ENCODE measurements around the gene LRFN3.

The LRFN3 gene

GRCh38 chr19:35921012-35921411 lies 15.2 kb upstream of the LRFN3 start:
- TF ChIP-seq ZFP30 (CRISPR knock-in tag; IDR thresholded peaks at IDR 0.05): no peak
- no peak for TF ChIP-seq ZC3H10 (CRISPR knock-in tag; IDR thresholded peaks at IDR 0.05)
- no peak for TF ChIP-seq ZNF70 (CRISPR knock-in tag; IDR thresholded peaks at IDR 0.05)
- no peak for TF ChIP-seq RARB (CRISPR knock-in tag; IDR thresholded peaks at IDR 0.05)
- no peak for TF ChIP-seq ISL1 (CRISPR knock-in tag; IDR thresholded peaks at IDR 0.05)
- TF ChIP-seq CREB5 (CRISPR knock-in tag; IDR thresholded peaks at IDR 0.05; ENCODE audit: low read depth): no peak
- TF ChIP-seq ESRRG (CRISPR knock-in tag; IDR thresholded peaks at IDR 0.05): no peak
- no peak for TF ChIP-seq CSRNP3 (CRISPR knock-in tag; IDR thresholded peaks at IDR 0.05)
- TF ChIP-seq PPARA (CRISPR knock-in tag; IDR thresholded peaks at IDR 0.05; ENCODE audit: borderline replicate concordance): no peak
- TF ChIP-seq ZNF8 (CRISPR knock-in tag; IDR thresholded peaks at IDR 0.05): no peak
- TF ChIP-seq OSR1 (CRISPR knock-in tag; IDR thresholded peaks at IDR 0.05): no peak
- no peak for TF ChIP-seq CSDC2 (CRISPR knock-in tag; IDR thresholded peaks at IDR 0.05)
- no peak for TF ChIP-seq GLIS3 (CRISPR knock-in tag; IDR thresholded peaks at IDR 0.05)
- TF ChIP-seq TSHZ2 (CRISPR knock-in tag; IDR thresholded peaks at IDR 0.05): no peak
- no peak for TF ChIP-seq PATZ1 (CRISPR knock-in tag; IDR thresholded peaks at IDR 0.05; ENCODE audit: borderline replicate concordance)
- TF ChIP-seq BACH2 (CRISPR knock-in tag; IDR thresholded peaks at IDR 0.05; ENCODE audit: borderline replicate concordance): no peak
- TF ChIP-seq ZNF565 (CRISPR knock-in tag; conservative IDR thresholded peaks at IDR 0.05; ENCODE audit: low read depth): no peak
- ATAC-seq: no peak

- TF ChIP-seq BACH2 (CRISPR knock-in tag; IDR thresholded peaks at IDR 0.05; ENCODE audit: borderline replicate concordance) (no peak), PPARA (CRISPR knock-in tag; IDR thresholded peaks at IDR 0.05; ENCODE audit: borderline replicate concordance) (no peak), CSRNP3 (CRISPR knock-in tag; IDR thresholded peaks at IDR 0.05) (no peak), ISL1 (CRISPR knock-in tag; IDR thresholded peaks at IDR 0.05) (no peak), ARNTL (CRISPR knock-in tag; IDR thresholded peaks at IDR 0.05; ENCODE audit: borderline replicate concordance, low read depth) (no peak), CREB5 (CRISPR knock-in tag; IDR thresholded peaks at IDR 0.05; ENCODE audit: low read depth) (no peak), RARB (CRISPR knock-in tag; IDR thresholded peaks at IDR 0.05) (no peak), ZC3H10 (CRISPR knock-in tag; IDR thresholded peaks at IDR 0.05) (no peak), ZNF565 (CRISPR knock-in tag; conservative IDR thresholded peaks at IDR 0.05; ENCODE audit: low read depth) (no peak), OSR1 (CRISPR knock-in tag; IDR thresholded peaks at IDR 0.05) (no peak), TSHZ2 (CRISPR knock-in tag; IDR thresholded peaks at IDR 0.05) (no peak), ZNF70 (CRISPR knock-in tag; IDR thresholded peaks at IDR 0.05) (no peak), PATZ1 (CRISPR knock-in tag; IDR thresholded peaks at IDR 0.05; ENCODE audit: borderline replicate concordance) (no peak), SNAI2 (CRISPR knock-in tag; IDR thresholded peaks at IDR 0.05) (no peak), ZNF8 (CRISPR knock-in tag; IDR thresholded peaks at IDR 0.05) (no peak)
- ATAC-seq: no peak
These were observed 10.7 kb upstream of the LRFN3 start for GRCh38 chr19:35925501-35925900.

Measured in SK-N-SH treated with all-trans-retinoic acid at 6 μM for 48 hours (cell line).